Esophagus muscularis mucosa (tissue), 3 donors: ENCODE results near the gene CYP3A4.

Experiments used
- POLR2A ChIP-seq: fragments of 450-650 bp; IDR thresholded peaks from one replicate; pipeline ENCODE4 v1.6.1; 2017; ENCODE audit warnings: antibody characterized with exemption, moderate library complexity, mild to moderate bottlenecking, low read depth
- POLR2AphosphoS5 ChIP-seq, 2 donors: sonication (generic); formaldehyde crosslinking; IDR thresholded peaks; one replicate each; pipeline ENCODE4 v1.6.1; 2017; ENCODE audit warnings: antibody characterized with exemption in 2 of 2
- TF ChIP-seq, protein P1 (sequence below), 3 experiments: fragments of 200-600 bp in 2 of 3; fragments of 450-650 bp in 1 of 3; sonication (generic) in 2 of 3; IDR thresholded peaks; one replicate each; pipeline ENCODE4 v1.5.1; 2017 to 2019; ENCODE audit warnings: antibody characterized with exemption in 3 of 3, mild to moderate bottlenecking in 2 of 3, moderate library complexity in 1 of 3

DNA sequence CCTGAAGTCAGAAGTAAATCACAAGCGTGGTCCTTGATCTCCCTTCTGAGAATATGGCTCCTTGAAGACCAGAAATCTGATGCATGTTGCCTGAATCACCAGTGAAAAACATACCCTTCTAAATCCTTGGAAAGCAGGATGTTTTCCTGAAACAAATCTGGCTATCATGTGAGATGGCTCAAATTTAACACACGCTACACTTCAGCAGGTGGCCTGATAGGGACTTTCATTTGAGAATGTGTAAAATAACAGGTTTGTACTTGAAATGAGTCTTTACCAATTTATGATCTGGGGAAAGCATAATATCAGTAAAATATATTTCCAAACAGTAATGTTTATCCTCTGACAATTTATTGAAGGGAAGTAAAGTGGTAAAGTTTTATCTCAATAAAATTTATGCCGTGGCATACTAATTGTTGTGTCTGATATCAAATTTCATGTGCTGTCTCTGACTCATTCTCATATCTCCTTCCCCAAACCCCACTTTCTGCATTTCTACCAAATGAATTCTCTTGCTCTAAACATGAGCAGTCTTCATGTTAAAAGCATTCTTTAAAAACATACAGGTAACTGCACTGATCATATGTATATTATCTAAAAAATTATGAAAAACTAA lies 17.4 kb downstream of the CYP3A4 start:
- TF ChIP-seq, protein P1, sequence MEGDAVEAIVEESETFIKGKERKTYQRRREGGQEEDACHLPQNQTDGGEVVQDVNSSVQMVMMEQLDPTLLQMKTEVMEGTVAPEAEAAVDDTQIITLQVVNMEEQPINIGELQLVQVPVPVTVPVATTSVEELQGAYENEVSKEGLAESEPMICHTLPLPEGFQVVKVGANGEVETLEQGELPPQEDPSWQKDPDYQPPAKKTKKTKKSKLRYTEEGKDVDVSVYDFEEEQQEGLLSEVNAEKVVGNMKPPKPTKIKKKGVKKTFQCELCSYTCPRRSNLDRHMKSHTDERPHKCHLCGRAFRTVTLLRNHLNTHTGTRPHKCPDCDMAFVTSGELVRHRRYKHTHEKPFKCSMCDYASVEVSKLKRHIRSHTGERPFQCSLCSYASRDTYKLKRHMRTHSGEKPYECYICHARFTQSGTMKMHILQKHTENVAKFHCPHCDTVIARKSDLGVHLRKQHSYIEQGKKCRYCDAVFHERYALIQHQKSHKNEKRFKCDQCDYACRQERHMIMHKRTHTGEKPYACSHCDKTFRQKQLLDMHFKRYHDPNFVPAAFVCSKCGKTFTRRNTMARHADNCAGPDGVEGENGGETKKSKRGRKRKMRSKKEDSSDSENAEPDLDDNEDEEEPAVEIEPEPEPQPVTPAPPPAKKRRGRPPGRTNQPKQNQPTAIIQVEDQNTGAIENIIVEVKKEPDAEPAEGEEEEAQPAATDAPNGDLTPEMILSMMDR (IDR thresholded peaks at IDR 0.05) = no peak
- TF ChIP-seq POLR2AphosphoS5 (IDR thresholded peaks at IDR 0.05) = no peak
- no peak for TF ChIP-seq POLR2A
